Suppressor macrophage (primary cell): ENCODE data around the gene KLHL3.
A peak's percentile ranks its signal among the peaks of the same experiment; 100 is the strongest.
"Not testable (repeated sequence)": the region's sequence is repeated elsewhere in the genome, so short reads cannot be mapped to it uniquely, and the experiment has no call there.

Source experiments
- DNase-seq, 4 experiments: peaks; one replicate each; pipeline ENCODE4 v3.0.0-alpha.2; 2020 to 2022

Gene KLHL3

DNA sequence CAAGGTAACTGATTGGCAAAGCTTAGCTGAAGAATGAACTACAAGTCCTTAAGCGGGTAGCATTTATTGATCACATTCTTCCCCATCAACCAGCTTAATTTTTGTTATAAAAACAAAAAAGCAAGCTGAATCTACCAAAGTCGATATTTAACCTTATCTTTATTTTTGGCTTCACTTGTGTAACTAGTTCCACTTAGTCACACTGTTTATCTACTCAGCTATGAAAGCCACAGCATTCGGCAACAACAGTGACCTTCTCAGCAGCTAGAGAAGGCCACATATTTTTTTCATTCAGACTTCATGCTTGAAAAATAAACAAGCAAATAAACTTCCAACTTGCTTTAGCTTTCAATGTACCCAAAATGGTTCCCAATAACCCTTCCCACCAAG, 69.4 kb downstream of the KLHL3 start:
- DNase-seq, result peak in 3 of 4 experiments; percentile 20 to 46 (median 41)

DNA sequence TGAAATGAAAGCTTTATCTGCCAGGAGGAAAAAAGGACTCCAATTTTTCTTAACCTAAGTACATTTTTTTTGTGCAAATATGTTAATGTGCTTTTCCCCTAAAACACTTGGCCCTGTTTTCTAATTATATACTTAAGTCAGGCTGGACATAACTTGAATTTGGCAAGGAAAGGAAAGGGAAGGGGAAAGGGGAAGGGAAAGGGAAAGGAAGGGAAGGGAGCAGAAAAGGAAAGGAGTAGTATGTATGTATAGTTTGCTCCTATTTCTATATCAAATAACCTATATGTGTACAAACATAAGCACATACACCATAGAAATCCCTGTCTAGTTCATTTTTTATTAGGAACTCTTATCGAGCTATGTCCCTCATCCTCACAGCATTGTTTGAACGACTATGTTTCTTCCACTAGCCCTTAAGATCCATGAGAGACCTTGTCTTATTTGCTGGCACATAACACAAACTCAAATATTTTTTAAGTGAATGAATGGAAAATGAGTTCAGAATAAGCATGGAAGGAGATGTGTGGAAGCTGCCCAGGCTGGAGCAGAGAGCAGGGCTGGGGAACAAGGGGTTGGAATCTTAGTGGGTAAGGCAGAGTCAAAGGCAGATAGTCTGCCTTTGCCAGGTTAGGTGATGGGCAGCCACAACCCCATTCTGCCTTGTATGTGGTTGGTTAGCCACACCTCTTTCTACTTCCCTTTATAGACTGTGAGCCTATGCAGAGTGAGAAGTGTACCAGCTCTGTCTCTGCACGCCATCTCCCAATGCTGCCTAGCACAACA, 70.0 kb downstream of the KLHL3 start:
- peak; percentile 37 to 66 (median 62) for DNase-seq

DNA sequence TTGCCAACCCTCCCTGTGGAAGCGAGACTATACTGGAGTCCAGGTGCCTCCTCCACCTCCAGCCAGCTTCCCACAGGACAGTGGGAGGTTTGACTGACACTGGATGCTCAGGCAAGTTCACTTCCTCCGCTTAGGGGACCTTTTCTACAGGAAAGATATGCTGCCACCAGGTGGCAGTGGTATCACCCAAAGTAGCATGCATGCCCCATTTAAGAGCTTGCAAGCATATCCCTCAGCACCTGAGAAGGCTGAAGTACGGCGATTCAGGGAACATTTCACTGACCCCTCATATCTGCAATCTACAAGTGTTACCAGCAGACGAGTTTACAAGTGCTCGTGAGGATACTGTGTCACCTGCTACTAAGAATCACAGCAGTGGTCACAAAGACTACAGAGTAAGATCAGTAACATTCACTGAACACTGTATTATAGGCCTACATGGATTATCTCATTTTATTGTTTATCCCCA, 75.5 kb downstream of the KLHL3 start:
- DNase-seq, result peak; percentile 80 to 84 (median 82)

DNA sequence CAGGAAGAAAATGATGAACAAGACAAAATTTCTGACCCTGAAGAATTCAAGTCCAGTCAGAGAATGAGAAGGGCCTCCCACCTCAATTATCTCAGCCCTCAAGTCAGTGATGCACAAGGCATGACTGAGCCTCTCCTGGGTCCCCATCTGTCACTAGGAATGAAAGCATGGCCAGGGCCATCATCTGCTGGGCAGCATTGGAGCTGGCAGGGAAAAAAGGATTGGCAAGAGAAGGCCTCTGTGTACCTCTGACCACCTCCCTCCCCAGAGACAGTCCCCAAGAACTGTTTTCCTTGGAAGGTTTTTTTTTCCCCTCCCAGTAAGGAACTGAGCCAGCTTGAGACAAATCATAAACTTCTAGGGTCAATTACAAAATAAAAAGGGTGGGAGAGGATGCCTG, 76.7 kb downstream of the KLHL3 start:
- no peak for DNase-seq

DNA sequence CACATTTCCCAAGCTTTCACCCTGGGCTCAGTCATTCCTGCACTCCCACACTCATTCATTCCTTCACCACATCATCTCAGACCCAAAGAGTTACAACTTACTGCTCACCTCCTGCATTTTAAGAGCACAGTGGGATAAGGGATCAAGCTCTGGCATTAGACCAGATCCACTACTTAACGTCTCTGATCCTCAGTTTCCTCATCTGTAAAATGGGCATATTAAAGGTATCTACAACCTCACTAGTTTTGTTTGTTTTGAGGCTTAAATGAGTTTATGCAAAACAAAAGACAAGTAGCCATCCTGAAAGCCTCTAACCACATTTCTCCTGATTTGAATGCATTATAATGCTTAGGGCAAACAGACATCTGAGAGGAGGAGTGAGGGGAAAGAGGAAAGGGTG, 77.6 kb downstream of the KLHL3 start:
- DNase-seq, result no peak

DNA sequence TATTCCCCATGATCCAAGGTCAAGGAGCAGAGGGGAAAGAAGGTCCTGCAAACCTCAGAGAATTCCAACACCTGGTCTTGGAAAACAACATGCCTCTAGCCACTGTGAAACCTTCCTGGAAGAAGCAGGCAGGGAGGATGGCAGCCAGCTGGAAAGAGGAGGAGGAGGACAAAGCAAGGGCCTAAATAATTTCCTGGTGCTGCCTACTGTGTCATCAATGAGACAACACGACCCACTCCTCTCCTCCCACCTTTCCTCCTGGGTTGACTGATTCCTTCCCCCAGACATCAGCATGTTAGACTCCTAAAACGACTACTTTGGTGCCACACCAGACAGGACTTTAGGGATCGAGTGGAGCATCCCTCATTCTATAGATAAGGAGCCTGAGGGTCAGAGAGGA, 78.8 kb downstream of the KLHL3 start:
- no peak for DNase-seq

DNA sequence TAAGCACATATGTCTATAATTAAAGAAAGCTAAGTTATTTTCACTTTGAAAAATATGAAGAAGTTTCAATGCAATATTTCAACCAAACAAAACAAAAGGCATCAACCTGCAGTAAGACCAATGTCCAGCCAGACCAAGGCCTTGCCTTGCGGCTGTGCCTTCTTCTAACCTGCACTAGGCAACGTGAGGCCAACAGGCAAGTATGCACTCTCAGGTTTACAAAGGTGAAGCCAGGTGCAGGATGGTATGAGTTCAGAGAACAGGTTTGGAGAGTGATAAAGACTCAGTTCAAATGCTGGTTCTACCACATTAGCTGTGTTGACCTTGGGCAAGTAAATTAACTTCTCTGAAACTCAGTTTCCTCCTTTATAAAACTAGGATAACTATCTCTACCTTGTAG, 79.3 kb downstream of the KLHL3 start:
- no peak for DNase-seq

DNA sequence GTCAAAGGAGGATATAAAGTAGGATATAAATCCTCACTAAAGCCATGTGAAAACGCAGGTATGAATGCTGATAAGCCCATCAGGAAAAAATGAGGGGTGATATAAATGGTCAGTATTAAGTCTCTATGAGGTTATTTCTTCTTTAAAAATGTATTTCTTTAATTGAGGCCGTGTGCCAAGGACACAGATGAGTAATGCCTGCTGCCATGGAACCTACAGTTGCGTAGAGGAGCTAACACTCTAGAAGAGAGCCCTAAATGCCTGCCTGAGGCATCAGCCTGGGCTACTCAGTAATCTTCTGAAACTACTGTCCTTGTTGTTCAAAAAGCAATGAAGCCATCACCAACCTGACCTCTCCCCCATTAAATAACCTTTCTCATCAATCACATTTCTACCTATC, 84.9 kb downstream of the KLHL3 start:
- DNase-seq, result no peak

DNA sequence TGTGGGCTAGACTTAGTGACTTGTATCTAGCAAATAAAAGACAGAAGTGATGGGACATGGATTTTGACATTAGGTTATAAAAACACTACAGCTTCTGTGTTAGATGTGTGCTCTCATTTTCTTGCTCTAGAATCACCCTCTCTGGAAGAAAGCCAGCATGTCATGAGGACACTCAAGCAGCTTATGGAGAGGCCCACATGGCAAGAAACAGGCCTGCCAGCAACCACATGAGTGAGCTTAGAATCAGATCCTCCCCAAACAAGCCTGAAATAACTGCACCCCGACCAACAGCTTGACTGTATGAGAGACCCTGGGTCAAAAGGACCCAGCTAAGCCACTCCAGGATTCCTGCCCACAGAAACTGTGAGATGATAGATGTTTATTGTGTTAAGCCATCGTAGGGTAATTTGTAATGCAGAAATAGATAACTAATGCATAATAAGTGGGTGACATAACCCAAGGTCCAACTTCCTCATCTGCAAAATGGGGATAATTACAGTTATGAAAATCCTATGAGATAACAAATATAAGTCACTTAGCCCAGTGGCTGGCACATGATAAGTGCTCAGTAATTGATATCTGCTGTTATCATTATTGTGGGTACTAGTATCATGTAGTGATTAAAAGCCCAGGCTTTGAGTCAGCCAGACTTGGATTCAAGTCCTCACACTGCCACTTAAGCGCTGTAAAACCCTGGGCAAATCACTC, 86.5 kb downstream of the KLHL3 start:
- peak in 2 of 4 experiments; percentile 17 for DNase-seq

DNA sequence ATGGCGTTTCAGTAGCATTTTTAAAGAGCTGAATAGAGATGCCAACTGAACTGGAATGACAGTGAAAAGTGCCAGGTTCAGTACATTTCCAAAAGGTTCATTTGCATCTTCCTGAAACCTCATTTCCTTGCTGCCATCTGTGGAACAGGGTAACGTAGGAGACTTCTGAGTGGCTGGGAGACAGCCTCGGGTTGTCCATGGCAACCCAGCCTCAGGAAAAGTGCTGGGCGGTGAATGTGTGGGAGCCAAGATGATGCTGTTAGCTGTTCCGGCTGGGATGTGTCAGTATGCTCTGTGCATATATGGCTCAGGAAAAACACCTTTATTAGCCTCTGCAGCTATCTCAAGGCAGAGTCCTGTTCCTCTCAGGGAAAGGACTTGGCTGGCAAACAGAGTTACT, 87.5 kb downstream of the KLHL3 start:
- no peak for DNase-seq

DNA sequence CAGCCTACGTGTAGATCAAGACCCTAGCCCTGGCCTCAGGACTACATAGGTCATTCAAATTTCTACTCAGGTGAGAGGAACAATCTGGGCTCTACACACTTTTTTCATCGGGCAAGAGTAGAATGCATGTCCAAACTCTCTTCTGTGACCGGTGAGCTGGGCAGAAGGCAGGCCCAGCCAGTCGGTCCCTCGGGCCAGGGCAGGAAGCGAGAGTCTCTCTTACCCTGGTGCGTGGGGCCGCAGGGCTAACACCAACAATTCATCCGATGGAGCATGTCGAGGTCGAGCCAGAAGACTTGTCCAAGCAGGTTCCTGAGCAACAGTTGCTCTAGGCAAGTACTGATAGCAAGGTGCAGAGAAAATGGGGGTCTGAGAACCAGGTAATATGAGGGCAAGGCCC, 88.5 kb downstream of the KLHL3 start:
- no peak for DNase-seq

DNA sequence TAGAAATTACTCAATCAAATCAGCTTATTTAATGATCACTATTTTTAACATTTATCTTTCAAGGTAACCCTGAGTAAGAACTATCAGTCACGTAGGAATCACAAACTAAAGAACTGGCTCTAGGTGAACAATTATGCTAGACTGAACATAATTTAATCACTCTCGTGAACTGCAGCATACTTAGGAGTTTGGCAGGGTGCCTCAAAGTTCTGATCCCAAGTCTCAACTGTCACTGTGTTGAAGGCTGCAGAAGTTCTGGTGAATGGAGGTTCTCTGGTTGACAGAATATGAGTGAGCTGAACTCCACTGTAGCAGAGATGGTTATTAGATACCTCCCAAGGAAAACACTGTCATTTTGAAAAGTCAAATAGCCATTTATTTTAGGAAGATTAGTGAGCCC, 89.1 kb downstream of the KLHL3 start:
- no peak for DNase-seq

DNA sequence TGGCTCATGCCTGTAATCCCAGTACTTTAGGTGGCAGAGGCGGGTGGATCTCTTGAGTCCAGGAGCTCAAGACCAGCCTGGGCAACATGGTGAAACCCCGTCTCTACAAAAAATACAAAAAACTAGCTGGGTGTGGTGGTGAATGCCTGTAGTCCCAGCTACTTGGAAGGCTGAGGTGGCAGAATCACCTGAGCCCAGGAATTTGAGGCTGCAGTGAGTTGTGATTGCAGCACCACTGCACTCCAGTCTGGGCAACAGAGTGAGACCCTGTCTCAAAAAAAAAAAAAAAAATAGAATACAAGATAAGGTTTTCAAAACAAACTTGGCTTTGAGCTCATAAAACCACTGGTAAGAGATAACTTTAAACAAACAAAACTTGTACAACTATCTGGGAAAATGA, 92.8 kb downstream of the KLHL3 start:
- not testable (repeated sequence) for DNase-seq

DNA sequence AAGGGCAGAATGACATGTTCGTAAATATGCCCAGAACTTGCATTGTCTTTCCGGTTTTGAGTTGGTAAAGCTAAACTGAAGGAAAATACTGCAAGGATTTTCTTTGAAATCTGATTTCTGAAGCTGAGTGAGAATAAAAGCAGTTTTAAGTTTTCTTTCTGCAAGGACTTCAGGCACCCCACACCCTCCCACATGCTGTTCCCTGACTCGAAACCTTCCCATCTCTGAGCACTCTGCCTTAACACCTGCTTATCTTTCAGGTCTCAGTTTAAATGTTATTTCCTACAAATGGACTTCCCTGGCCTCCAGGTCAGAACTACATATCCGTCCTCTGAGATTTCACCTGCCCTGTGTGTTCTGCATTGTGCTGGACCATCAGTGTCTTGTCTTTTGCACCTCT, 93.8 kb downstream of the KLHL3 start:
- DNase-seq, result no peak

DNA sequence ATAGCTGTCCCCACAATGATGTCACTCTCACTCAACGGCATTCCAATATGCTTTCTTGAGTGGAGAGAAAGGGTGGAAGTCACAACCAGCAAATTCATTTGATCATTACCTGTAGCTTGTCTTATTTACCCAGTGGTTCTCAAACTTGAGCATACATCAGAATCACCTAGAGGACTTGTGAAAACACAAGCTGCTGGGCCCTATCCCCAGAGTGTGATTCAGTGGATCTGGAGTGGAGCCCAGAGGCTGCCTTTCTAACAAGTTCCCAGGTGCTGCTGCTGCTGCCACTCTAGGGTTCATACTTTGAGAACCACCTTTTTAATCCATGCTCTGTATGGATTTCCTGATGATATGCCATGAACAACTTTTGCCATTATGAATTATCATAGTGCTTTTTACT, 94.7 kb downstream of the KLHL3 start:
- DNase-seq, result no peak

DNA sequence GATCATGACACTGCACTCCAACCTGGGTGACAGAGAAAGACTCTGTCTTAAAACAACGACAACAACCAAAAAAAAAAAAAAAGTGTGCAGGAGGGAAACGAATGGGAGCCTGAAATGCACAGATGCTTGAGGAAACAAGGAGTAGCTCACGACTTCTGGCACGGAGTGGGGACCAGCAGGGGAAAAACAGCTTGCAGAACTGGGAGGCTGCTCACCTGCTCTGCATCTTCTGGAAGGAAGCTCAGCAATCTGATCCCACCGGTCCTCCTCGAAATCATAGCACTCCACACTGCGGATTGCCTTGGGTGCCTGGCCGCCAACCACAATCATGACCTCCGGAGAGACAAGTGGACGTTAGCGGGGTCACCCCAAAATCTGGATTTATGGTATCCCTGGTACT, 96.2 kb downstream of the KLHL3 start:
- no peak for DNase-seq

DNA sequence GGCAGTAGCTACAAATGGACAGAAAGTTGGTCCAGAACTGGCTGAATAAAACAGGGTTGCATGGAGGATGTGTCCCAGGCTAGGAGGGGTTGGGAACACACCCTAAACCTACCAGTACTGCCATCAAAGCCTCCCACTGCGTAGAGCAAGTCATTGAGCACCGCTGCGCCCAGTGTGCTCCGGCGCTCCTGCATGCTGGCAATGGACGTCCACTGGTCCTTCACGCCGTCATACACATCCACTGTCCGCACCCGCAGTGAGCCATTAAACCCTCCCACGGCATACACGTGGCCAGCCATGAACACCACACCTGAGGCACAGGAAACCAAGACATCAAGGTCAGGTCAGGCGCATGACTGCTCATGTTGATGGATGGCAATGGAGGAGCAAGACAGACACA, 97.0 kb downstream of the KLHL3 start:
- DNase-seq, result no peak

DNA sequence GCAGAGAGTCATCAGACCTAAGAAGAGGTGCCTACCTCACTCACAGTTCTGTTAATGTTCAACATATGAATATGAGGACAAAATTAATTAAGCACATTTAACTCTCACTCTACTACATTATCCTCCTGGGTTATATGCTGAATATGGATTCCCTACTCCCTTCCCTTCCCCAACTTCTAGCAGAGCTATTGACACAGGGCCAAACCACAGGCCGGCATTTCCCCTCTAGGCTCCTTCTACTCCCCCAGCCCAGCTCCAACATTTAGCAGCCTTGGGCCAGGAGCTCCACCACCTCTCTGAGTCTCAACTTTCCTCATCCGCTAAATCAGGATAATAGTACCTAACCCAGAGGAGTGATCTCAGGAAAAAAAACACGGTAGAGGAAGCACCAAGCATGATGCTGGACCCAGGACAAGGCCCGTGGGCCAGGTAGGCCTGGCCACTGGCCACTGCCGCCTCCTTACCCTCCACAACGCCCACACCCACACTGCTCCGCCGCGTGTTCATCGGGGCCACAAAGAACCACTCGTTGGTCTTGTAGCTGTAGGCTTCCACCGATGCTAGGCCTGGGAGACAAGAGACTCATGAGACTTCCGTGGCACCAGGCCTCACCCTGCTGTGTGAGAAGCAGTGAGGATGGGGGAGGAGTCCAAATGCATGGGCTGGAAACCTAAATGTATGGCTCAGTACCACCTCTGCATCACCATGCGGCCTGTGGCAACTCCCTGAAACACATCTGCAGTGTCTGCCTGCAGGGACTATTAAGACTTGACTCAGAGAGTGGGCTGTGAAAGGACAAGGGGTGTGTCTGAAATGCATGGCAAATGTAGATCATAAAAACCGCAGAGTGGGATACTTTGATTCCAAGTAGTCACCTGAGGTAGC, 98.8 kb downstream of the KLHL3 start:
- no peak for DNase-seq

DNA sequence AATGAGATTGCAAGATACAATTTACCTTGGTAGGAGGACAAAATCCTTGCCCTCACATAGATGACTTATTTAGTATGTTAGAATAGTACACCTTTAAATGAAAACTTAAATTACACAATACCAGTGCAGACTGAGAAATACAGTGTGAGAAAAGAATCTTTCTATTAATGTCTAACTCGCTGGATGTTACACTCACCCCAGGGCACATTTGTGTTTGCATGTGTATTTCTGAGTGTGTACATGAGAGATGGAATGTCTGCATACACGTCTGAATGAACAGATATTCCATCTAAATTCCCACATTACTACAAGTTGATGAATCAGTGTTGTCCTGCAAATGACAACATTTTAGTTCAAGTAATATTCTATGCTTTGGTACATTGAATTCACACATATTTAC, 99.8 kb downstream of the KLHL3 start:
- no peak for DNase-seq

DNA sequence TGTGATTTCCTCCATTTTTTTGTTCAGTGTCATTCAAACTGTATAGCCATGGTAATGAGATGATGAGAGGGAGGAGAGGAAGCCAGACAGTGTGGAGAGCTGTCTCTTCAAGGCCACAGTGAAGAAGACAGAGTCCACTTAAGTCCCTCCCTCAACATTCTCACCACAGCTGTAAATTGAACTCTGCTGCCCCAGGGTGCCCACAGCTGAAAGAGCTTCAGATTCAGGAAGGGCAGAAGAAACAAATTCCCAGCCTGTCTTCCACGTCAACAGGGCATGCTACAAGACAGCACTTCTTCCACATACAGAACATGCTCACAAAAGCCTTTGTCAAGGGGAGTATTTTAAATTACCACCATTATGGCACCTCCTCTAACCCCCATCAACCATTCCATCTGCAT, 100.4 kb downstream of the KLHL3 start:
- no peak for DNase-seq

DNA sequence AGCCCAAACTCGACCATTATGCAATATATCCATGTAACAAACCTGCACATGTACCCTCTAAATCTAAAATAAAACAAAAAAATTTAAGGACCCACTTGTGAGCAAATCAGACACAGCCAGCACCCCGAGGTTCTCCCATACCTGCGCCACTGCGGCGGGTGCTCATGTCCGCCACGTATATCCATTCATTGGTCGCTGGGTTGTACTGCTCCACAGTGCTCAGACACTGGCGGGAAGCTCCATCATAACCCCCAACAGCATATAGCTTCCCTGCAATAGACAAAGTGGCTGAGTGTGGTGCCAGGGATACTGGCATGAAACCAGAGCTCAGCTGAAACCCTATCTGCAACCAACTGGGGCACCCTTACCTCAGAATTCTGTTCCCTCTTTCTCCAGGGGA, 102.0 kb downstream of the KLHL3 start:
- DNase-seq, result no peak

DNA sequence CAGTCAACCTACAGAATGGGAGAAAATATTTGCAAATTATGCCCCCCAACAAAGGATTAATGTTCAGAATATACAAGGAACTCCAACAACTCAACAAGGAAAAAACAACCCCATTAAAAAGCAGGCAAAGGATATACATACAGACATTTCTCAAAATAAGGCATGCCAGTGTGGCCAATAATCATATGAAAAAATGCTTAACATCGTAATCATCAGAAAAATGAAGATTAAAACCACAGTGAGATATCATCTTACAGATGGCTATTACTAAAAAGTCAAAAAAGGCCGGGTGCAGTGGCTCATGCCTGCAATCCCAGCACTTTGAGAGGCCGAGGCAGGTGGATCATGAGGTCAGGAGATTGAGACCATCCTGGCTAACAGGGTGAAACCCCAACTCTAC, 103.2 kb downstream of the KLHL3 start:
- no peak for DNase-seq

DNA sequence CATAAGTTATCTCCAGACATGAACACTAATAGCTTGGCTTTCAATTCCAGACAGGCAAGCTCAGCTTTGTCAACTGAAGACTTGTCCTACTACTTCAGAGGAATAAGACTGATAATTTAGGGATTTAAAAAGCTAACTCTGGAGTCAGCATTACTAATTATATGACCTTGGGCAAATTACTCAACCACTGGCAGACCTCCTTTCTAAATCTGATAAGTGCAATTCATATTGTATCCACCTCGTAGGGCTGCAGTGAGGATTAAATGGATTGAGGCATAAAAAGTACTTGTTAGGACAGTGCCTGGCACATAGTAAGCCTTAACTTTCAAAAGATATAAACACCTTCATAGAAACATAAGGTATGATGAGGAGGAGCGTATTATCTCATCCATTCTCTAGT, 104.4 kb downstream of the KLHL3 start:
- DNase-seq, result no peak
